ENCODE measurements around the gene TCF7L2.

Gene TCF7L2

DNA sequence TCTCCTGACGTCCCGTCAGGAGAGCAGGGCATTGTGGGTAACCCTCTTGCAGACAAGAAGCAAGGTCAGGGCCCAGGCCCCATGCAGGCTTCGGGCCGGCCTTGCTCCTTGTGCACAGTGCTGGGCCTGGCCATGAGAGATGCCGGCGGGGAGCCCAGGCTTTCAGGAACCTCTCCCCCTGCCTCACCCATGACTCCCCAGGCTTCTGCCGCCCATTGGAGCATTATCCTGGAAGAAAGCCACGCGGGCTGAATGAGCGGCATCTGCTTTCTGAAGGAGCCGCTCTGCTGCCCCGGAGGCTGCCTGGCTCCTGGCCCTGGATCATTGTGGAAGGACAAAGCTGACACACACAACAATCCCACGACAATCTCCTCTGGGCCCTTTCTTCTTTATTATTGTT lies 233.5 kb downstream of the TCF7L2 start:
- Mint-ChIP-seq H3K4me3 (no peak overlapping the region), H3K27me3 (peaks cover 5 to 6% of the 10 kb centered on the region in 2 donors), H3K4me1 (ENCODE audit: low read depth in 2 of 2) (no peaks in the 10 kb centered on the region), H3K9me3 (no peaks in the 10 kb centered on the region), H3K36me3 (ENCODE audit: insufficient read depth) (no peaks in the 10 kb centered on the region), H3K27ac (no peak overlapping the region)
- ATAC-seq (replicated peaks) (no peak), DNase-seq (no peak)

DNA sequence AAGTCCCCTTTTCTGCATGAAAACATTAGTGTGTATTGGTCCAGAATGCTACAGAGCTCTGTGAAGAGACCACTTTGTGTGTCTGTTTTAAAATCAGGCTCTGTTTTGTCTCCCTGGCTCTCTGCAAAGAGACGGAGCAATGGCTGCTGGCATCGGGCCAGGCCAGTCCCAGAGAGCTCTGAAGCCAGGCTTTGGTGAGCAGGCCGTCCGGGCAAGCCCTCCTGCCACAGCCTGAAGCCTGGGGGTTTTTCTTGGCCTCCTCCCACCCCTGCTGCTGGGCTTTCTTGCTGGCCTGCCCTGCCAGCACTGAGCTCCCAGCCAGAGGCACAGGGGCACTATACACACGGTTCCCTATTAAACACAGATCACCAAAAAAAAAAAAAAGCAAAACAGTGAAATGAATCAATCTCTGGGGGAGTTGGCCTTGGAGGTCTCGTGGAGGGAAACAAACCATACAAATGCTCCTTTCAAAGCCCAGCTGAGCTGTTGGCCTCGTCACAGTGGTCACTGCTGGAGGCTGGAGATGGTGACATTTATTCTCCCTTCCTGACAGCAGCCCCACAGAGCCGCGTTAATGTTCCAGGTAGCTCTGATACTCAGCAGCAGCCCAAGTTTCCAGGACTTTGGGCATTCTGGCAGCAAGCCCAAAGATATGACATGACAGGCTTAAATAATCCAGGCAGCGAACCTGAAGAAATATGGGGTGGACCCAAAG lies 237.2 kb downstream of the TCF7L2 start:
- Mint-ChIP-seq H3K4me3 (no peak overlapping the region), H3K27ac (no peak overlapping the region), H3K4me1 (ENCODE audit: low read depth in 2 of 2) (no peaks in the 10 kb centered on the region), H3K36me3 (ENCODE audit: insufficient read depth) (no peaks in the 10 kb centered on the region), H3K27me3 (peaks cover 6 to 12% of the 10 kb centered on the region in 2 donors), H3K9me3 (no peaks in the 10 kb centered on the region)
- ATAC-seq (replicated peaks), result no peak
- no peak for DNase-seq

DNA sequence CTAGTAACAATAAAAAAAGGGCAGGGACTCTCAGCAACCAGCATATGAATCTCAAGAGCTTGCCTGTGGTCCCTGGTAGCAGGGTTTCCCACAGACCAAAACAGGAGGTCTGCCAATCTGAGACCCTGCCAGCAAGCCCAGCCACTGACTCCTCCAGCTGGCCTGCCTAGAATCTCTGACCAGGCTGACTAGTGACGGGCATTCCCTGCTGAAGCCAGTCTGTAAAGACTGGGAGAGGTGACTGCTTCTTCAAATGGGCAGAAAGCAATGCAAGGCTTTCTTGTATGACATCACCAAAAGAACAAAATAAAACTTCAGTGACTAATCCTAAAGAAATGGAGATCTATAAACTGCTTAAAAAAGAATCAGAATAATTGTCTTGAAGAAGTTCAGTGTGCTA lies 249.4 kb downstream of the TCF7L2 start:
- Mint-ChIP-seq H3K27me3 (peaks cover 15 to 37% of the 10 kb centered on the region in 2 donors), H3K9me3 (peaks cover 9 to 17% of the 10 kb centered on the region in 2 donors), H3K4me1 (ENCODE audit: low read depth in 2 of 2) (no peaks in the 10 kb centered on the region), H3K36me3 (ENCODE audit: insufficient read depth) (no peaks in the 10 kb centered on the region), H3K4me3 (no peak overlapping the region), H3K27ac (no peak overlapping the region)
- DNase-seq, result no peak
- ATAC-seq (replicated peaks), result no peak

DNA sequence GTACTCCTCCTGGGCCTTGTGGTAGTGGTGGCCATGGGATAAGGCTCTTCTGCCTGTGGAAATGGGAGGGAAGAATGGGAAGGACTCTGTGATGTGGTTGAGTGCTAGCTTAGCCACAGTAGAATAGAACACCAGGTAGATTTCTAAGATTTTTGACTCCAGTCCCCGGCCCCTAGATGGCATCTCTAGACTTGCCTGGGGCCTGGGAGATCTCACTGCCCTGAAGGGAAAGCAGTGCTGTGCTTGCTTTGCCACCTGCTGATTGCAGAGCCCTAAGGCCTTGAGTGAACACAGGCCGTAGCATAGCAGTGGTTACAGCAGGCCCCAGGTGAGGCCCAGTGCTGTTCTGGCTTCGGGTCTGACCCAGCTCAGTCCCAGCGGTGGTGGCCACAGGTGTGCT lies 252.0 kb downstream of the TCF7L2 start:
- Mint-ChIP-seq H3K36me3 (ENCODE audit: insufficient read depth) (no peaks in the 10 kb centered on the region), H3K9me3 (peaks cover 9 to 25% of the 10 kb centered on the region in 2 donors), H3K27ac (no peak overlapping the region), H3K4me3 (no peak overlapping the region), H3K27me3 (peaks cover 15 to 32% of the 10 kb centered on the region in 2 donors), H3K4me1 (ENCODE audit: low read depth in 2 of 2) (no peaks in the 10 kb centered on the region)
- no peak for ATAC-seq (replicated peaks)
- DNase-seq, result no peak

DNA sequence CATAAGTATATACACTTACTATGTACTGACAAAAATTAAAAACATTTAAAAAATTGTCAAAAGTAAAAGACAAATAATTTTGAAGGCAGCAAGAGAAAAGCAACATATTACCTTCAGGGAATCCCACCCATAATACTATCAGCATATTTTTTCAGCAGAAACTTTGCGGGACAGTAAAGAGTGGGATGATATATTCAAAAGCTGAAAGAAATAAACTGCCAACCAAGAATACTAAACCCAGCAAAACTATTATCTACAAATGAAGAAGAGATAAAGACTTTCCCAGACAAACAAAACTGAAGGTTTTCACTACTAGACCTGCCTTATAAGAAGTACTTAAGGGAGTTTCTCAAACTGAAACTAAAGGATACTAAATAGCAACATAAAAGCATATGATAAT lies 257.9 kb downstream of the TCF7L2 start:
- peaks cover 0 to 8% of the 10 kb centered on the region in 2 donors for H3K27me3 Mint-ChIP-seq
- no peaks in the 10 kb centered on the region for H3K36me3 Mint-ChIP-seq (ENCODE audit: insufficient read depth)
- DNase-seq, result no peak

DNA sequence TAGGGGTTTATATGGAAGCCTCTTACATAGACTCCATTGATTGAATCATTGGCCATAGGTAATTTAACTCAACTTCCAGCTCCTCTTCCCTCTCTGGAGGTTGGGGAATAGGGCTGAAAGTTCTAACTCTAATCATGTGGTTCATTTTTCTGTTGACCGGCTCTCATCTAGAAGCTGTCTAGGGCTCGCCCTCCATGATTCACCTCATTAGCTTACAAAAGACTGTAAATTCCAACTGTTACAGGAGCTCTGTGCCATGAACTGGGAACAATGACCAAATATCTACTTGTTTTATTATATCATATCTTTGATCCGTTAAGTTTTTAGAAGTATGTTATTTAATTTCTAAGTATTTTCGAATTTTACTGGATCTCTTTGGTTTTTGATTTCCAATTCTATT lies 263.0 kb downstream of the TCF7L2 start:
- Mint-ChIP-seq H3K36me3 (ENCODE audit: insufficient read depth) (no peaks in the 10 kb centered on the region), H3K4me1 (ENCODE audit: low read depth in 2 of 2) (no peaks in the 10 kb centered on the region), H3K27me3 (no peaks in the 10 kb centered on the region), H3K27ac (no peak overlapping the region), H3K4me3 (no peak overlapping the region), H3K9me3 (peaks cover 0 to 14% of the 10 kb centered on the region in 2 donors)
- no peak for DNase-seq
- ATAC-seq (replicated peaks), result no peak

More for the DNA sequence above, 257.9 kb downstream of the TCF7L2 start:
- H3K4me1 Mint-ChIP-seq (ENCODE audit: low read depth in 2 of 2), result no peaks in the 10 kb centered on the region
- no peak for ATAC-seq (replicated peaks)
- no peak overlapping the region for H3K4me3 Mint-ChIP-seq
- H3K27ac Mint-ChIP-seq, result no peak overlapping the region
- peaks cover 7 to 40% of the 10 kb centered on the region in 2 donors for H3K9me3 Mint-ChIP-seq

DNA sequence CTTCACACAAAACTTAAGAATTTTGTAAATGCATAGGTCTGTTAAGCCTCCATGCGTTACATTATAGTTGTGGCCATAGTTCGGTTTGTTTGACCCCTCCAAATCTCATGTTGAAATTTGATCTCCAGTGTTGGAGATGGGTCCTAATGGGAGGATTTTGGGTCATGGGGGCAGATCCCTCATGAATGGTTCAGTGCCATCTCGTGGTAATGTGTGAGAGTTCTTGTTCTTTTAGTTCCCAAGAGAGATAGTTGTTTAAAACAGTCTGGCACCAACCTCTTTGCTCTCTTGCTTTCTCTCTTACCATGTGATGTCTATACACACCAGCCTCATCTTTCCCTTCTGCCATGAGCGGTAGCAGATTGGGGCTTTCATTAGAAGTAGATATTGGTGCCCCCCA lies 264.3 kb downstream of the TCF7L2 start:
- no peak overlapping the region for H3K4me3 Mint-ChIP-seq

DNA sequence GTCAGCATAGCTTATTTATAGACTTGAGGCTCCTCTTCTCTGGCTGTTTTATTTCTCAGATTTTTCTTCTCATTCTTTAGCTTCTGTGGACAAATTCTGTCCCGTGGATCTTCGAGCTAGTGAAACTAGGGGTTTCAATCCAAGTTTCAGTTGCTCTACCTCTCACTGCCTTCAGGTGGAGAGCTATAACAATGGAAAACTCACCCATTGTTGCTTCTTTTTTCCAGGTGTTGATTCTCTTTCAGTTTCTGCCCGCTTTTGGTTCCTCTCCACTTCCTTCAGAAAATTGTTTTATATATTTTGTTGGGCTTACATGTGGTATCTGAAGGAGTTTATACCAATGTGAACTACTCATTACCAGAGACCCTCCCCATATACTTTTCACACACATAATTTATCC lies 266.1 kb downstream of the TCF7L2 start:
- no peaks in the 10 kb centered on the region for H3K4me1 Mint-ChIP-seq (ENCODE audit: low read depth in 2 of 2)
- ATAC-seq (replicated peaks) (no peak), DNase-seq (no peak)
- H3K9me3 Mint-ChIP-seq, result no peaks in the 10 kb centered on the region
- H3K36me3 Mint-ChIP-seq (ENCODE audit: insufficient read depth), result no peaks in the 10 kb centered on the region
- H3K27ac Mint-ChIP-seq, result no peak overlapping the region
- H3K27me3 Mint-ChIP-seq, result peaks cover 0 to 9% of the 10 kb centered on the region in 2 donors
- no peak overlapping the region for H3K4me3 Mint-ChIP-seq

More for the DNA sequence above, 264.3 kb downstream of the TCF7L2 start:
- Mint-ChIP-seq H3K36me3 (ENCODE audit: insufficient read depth) (no peaks in the 10 kb centered on the region), H3K4me1 (ENCODE audit: low read depth in 2 of 2) (no peaks in the 10 kb centered on the region), H3K27ac (no peak overlapping the region), H3K27me3 (peaks cover 0 to 9% of the 10 kb centered on the region in 2 donors), H3K9me3 (peaks cover 0 to 2% of the 10 kb centered on the region in 2 donors)
- DNase-seq (no peak), ATAC-seq (replicated peaks) (no peak)

Measured in effector memory CD8-positive, alpha-beta T cell (primary cell).